Effector memory CD8-positive, alpha-beta T cell (primary cell): ENCODE results near the gene IPO7.
A peak's percentile ranks its signal among the peaks of the same experiment; 100 is the strongest.

Source experiments
- ATAC-seq: fragments of 150-1000 bp; cut with Tn5 transposase; replicated peaks from 2 replicates; pipeline ENCODE4 v1.10.0; 2021; ENCODE audit warnings: mild to moderate bottlenecking, moderate library complexity
- DNase-seq, 3 experiments: peaks; one replicate each; pipeline ENCODE4 v3.0.0; 2021
- H3K27ac Mint-ChIP-seq, 2 donors: one replicate each; pipeline ENCODE4 v1.8.0; 2022; ENCODE audit warnings: mild to moderate bottlenecking in 2 of 2, mixed read lengths in 2 of 2, moderate library complexity in 2 of 2
- H3K27me3 Mint-ChIP-seq, 2 donors: one replicate each; pipeline ENCODE4 v1.8.0; 2022; ENCODE audit warnings: mixed read lengths in 2 of 2
- H3K36me3 Mint-ChIP-seq: one replicate; pipeline ENCODE4 v1.8.0; 2022; ENCODE audit warnings: mild to moderate bottlenecking, moderate library complexity, mixed read lengths; ENCODE audit not compliant: insufficient read depth
- H3K4me1 Mint-ChIP-seq, 2 donors: one replicate each; pipeline ENCODE4 v1.8.0; 2022; ENCODE audit warnings: low read depth in 2 of 2, mixed read lengths in 2 of 2
- H3K4me3 Mint-ChIP-seq, 2 donors: one replicate each; pipeline ENCODE4 v1.8.0; 2022; ENCODE audit warnings: mild to moderate bottlenecking in 2 of 2, mixed read lengths in 2 of 2, moderate library complexity in 2 of 2
- H3K9me3 Mint-ChIP-seq, 2 donors: one replicate each; pipeline ENCODE4 v1.8.0; 2022; ENCODE audit warnings: mixed read lengths in 2 of 2

The IPO7 gene

DNA sequence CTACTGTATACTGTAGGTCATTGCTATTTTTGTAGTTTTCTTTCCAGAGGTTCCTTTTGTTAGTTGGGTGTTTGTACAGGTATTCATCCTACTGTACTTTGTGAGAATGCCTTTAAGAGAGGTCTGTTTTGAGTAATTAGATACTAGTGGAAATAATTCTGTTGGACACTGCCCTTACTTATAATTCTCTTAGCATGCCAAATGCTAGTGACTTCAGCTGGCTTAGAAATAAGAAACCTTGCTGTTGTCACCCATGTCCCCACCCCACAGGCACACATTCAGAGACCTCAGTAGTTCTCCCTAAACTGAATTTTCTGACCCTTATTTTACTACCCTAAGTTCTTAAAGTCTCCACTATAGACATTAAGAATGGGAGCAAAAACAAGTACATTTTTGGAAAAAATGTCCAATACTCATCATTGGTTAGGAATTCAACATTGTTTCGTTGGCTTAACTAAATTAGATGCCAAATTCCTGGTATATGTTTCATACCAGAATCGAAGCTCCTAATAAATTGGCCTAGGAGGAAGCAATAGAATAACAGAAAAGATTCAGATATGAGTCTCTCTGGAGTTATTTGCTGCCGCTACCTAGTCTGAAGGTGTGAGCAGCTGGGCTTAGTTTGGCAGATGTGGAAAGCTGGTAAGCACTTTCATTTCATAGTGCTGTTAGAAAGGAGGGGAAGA is 104.8 kb downstream of the IPO7 start:
- Mint-ChIP-seq H3K27ac (no peak overlapping the region), H3K27me3 (no peaks in the 10 kb centered on the region), H3K36me3 (peaks cover 67% of the 10 kb centered on the region), H3K4me3 (no peak overlapping the region), H3K9me3 (no peaks in the 10 kb centered on the region), H3K4me1 (peaks cover 0 to 4% of the 10 kb centered on the region in 2 donors)
- ATAC-seq: no peak
- DNase-seq: no peak

DNA sequence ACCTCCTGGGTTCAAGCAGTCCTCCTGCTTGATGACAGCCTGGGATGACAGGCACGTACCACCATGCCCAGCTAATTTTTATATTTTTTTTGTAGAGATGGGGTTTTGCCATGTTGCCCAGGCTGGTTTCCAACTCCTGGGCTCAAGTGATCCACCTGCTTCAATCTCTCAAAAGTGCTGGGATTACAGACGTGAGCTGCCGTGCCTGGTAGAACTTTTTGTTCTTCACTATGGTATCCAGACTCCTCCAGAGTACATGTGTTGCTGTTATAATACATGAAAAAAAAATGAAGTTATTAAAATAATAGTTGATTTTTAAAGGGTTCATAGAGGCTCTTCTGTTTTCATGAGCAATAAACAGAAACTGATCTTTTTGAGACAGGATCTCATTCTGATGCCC is 105.9 kb downstream of the IPO7 start:
- Mint-ChIP-seq H3K4me3 (no peak overlapping the region), H3K4me1 (peaks cover 0 to 4% of the 10 kb centered on the region in 2 donors), H3K36me3 (peaks cover 66% of the 10 kb centered on the region), H3K9me3 (no peaks in the 10 kb centered on the region), H3K27ac (no peak overlapping the region), H3K27me3 (no peaks in the 10 kb centered on the region)
- DNase-seq (no peak), ATAC-seq (no peak)

DNA sequence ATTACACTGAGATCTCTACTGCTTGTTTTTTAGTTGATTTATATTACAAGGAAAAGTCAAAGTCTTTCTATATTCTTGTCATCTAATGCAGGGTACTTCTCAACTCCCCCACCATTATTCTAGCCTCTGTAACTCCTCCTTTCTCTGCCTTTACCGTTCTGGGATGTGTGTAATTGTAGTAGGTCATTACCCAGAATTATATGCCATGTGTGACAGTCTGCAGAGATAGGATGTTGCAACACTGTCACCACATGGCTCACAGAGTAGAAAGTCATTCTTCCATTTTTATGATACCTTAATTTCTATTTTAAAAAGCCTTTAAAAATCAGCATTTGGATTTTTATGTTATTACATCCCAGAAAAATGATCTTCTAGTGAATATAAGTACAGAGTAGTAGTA is 109.0 kb downstream of the IPO7 start:
- DNase-seq (no peak), ATAC-seq (no peak)
- peak overlapping the region in 1 of 2 donors; percentile 41 for H3K27ac Mint-ChIP-seq
- no peaks in the 10 kb centered on the region for H3K9me3 Mint-ChIP-seq
- no peak overlapping the region for H3K4me3 Mint-ChIP-seq
- H3K27me3 Mint-ChIP-seq: no peaks in the 10 kb centered on the region
- H3K36me3 Mint-ChIP-seq: peaks cover 78% of the 10 kb centered on the region
- H3K4me1 Mint-ChIP-seq: no peaks in the 10 kb centered on the region

DNA sequence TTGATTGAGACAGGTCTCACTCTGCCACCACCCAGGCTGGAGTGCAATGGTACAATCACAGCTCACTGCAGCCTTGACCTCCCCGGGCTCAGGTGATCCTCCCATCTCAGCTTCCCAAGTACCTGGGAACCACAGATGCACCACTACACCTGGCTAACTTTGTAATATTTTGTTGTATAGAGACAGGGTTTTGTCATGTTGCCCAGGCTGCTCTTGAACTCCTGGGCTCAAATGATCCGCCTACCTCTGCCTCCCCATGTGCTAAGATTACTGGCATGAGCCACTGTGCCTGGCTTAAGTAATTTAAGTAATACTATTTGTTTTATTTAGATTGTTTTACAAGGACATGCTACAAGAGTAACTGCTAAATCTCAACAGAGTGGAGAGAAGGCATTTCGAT is 109.9 kb downstream of the IPO7 start:
- no peaks in the 10 kb centered on the region for H3K4me1 Mint-ChIP-seq
- H3K27ac Mint-ChIP-seq: peak overlapping the region in 1 of 2 donors; percentile 41
- H3K4me3 Mint-ChIP-seq: no peak overlapping the region
- ATAC-seq (no peak), DNase-seq (no peak)
- peaks cover 82% of the 10 kb centered on the region for H3K36me3 Mint-ChIP-seq
- no peaks in the 10 kb centered on the region for H3K9me3 Mint-ChIP-seq
- no peaks in the 10 kb centered on the region for H3K27me3 Mint-ChIP-seq

DNA sequence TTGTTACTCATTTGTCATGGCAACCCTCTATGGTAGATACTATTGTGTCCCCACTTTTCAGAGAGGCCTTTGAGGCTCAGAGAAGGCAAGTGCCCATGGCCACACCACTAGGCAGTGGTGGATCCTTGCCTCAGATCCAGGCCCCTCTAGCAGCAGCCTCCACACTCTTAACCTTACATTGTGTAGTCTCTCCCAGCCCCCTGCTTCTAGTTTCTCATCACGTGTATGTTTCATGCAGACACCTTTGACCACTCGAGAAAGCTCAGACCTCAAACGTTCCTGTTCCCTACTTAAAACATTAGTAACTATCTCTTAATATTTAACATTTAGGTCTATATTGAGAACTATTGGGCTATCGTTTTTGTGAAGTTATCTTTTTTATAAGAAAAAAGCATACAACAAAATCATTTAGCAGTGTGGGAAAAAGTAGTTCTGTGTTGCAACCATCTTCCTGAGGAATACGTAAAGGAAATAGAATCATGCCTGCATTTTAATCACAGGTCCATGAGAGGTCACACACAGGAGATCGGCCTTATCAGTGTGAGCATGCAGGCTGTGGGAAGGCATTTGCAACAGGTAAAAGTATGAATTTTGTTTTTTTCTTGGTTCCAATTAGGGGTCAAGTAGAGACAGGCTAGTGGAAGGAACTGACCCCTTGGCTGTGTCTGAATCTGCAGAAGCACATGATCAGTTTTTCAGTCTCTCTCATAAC is 111.5 kb downstream of the IPO7 start:
- DNase-seq (no peak), ATAC-seq (no peak)
- Mint-ChIP-seq H3K4me3 (no peak overlapping the region), H3K4me1 (no peaks in the 10 kb centered on the region), H3K27ac (peak overlapping the region in 1 of 2 donors; percentile 57), H3K27me3 (no peaks in the 10 kb centered on the region), H3K36me3 (peaks cover 81% of the 10 kb centered on the region), H3K9me3 (no peaks in the 10 kb centered on the region)
